GM12878 (cell line): ENCODE results near the gene HIVEP3. TPM values are rescaled to one million over a fixed set of nuclear protein-coding genes. Genes with fewer than 3 reads are reported as not detected.

Experiments
- ATAC-seq: fragments of 200-7000 bp; cut with Tn5 transposase; 3 replicates; pipeline ENCODE4 v1.9.1; 2020; ENCODE audit warnings: mild to moderate bottlenecking, moderate library complexity
- BruUV-seq: library from RNA; stranded (reverse); fragments of 400-500 nt; replicated peaks from 2 replicates; lab custom pipeline; 2021; lab: Mats Ljungman, UMichigan
- CTCF ChIA-PET: fragments of 300-600 bp; sonication (Branson Sonifier 250); formaldehyde crosslinking; extraction: SDS; loops from one replicate; lab custom pipeline; 2021; ENCODE audit warnings: inconsistent platforms; lab: Yijun Ruan, JAX
- POLR2A ChIA-PET: fragments of 350-600 bp; formaldehyde crosslinking; extraction: SDS; loops from one replicate; lab custom pipeline; 2021; ENCODE audit warnings: inconsistent platforms; lab: Charles Lee
- RAD21 ChIA-PET: fragments of 300-600 bp; sonication (Branson Sonifier 250); formaldehyde crosslinking; loops from one replicate; lab custom pipeline; 2023; ENCODE audit warnings: antibody characterized with exemption; ENCODE audit not compliant: unreplicated experiment; lab: Charles Lee
- SMC1A ChIA-PET: fragments of 300-600 bp; sonication (Branson Sonifier 250); formaldehyde crosslinking; loops from one replicate; lab custom pipeline; 2023; ENCODE audit not compliant: unreplicated experiment, uncharacterized antibody; lab: Charles Lee
- DNase-seq: peaks from one replicate; pipeline ENCODE4 v3.0.0-alpha.2; 2011; ENCODE audit warnings: low read depth, low spot score
- FAIRE-seq: peaks from 3 replicates; lab custom pipeline; 2011; peaks lifted over from hg19 to GRCh38; lab: Jason Lieb, UNC
- H2AFZ ChIP-seq: 2 replicates; pipeline ENCODE4 v1.6.0; 2011; ENCODE audit warnings: low read depth, low read length, control low read depth; ENCODE audit not compliant: control insufficient read depth
- H3K27ac ChIP-seq: 2 replicates; pipeline ENCODE4 v1.5.1; 2011; ENCODE audit warnings: control low read depth; ENCODE audit not compliant: control insufficient read depth, insufficient read depth
- H3K27me3 ChIP-seq, 2 experiments: replicated peaks in 1 of 2; 2 replicates each; pipeline versions ENCODE4 v1.6.0 to v1.6.1; 2011; ENCODE audit warnings: low read length in 1 of 2; ENCODE audit not compliant: control insufficient read depth in 2 of 2, insufficient read depth in 2 of 2
- H3K36me3 ChIP-seq, 2 experiments: 2 replicates each; pipeline ENCODE4 v1.5.1; 2011; ENCODE audit warnings: low read length in 1 of 2; ENCODE audit not compliant: control insufficient read depth in 2 of 2, insufficient read depth in 2 of 2
- H3K4me1 ChIP-seq: 2 replicates; pipeline ENCODE4 v1.6.1; 2011; ENCODE audit warnings: mild to moderate bottlenecking, low read length, moderate library complexity, mixed read lengths; ENCODE audit not compliant: control insufficient read depth, insufficient read depth
- H3K4me2 ChIP-seq: 2 replicates; pipeline ENCODE4 v1.6.0; 2011; ENCODE audit warnings: control low read depth; ENCODE audit not compliant: control insufficient read depth, insufficient read depth
- H3K4me3 ChIP-seq: fragments of 200-600 bp; sonication (generic); 2 replicates; pipeline ENCODE4 v1.5.1; 2016
- H3K79me2 ChIP-seq: 2 replicates; pipeline ENCODE4 v1.6.0; 2011; ENCODE audit warnings: low read length; ENCODE audit not compliant: control insufficient read depth, insufficient read depth
- H3K9ac ChIP-seq: 2 replicates; pipeline ENCODE4 v1.8.0; 2011; ENCODE audit warnings: low read length, control low read depth, mixed read lengths; ENCODE audit not compliant: control insufficient read depth, insufficient read depth
- H3K9me3 ChIP-seq: replicated peaks from 3 replicates; pipeline ENCODE4 v1.5.1; 2011; ENCODE audit warnings: mild to moderate bottlenecking, low read length; ENCODE audit not compliant: control insufficient read depth, insufficient read depth
- H4K20me1 ChIP-seq: 2 replicates; pipeline ENCODE4 v1.6.0; 2011; ENCODE audit not compliant: control insufficient read depth, insufficient read depth
- CBFB ChIP-seq: IDR thresholded peaks from 2 replicates; pipeline ENCODE4 v1.6.1; 2016; ENCODE audit warnings: antibody characterized with exemption, low read depth
- CREM ChIP-seq: IDR thresholded peaks from 2 replicates; pipeline ENCODE4 v1.6.1; 2014; ENCODE audit warnings: antibody characterized with exemption, low read depth
- DPF2 ChIP-seq: fragments of 450-650 bp; IDR thresholded peaks from 2 replicates; pipeline ENCODE4 v1.6.1; 2017; ENCODE audit warnings: mild to moderate bottlenecking
- GATAD2B ChIP-seq: fragments of 450-650 bp; conservative IDR thresholded peaks from 2 replicates; pipeline ENCODE4 v1.6.1; 2017; ENCODE audit warnings: low read depth, mild to moderate bottlenecking, moderate library complexity
- IKZF1 ChIP-seq: fragments of 450-650 bp; conservative IDR thresholded peaks from 2 replicates; pipeline ENCODE4 v1.6.1; 2017; ENCODE audit warnings: antibody characterized with exemption, mild to moderate bottlenecking
- IKZF2 ChIP-seq, 2 experiments: fragments of 450-650 bp; IDR thresholded peaks; 2 replicates each; pipeline ENCODE4 v1.6.1; 2017; ENCODE audit warnings: mild to moderate bottlenecking in 2 of 2, moderate library complexity in 2 of 2
- RUNX3 ChIP-seq: IDR thresholded peaks from 2 replicates; pipeline ENCODE4 v1.6.1; 2012; ENCODE audit warnings: low read length, inconsistent platforms
- SUPT20H ChIP-seq: IDR thresholded peaks from 2 replicates; pipeline ENCODE4 v1.6.1; 2011; ENCODE audit warnings: low read depth, mild to moderate bottlenecking, low read length, moderate library complexity, borderline replicate concordance; ENCODE audit not compliant: control insufficient read depth
- SUZ12 ChIP-seq: fragments of 200-600 bp; sonication (generic); IDR thresholded peaks from one replicate; pipeline ENCODE4 v1.6.1; 2018; ENCODE audit warnings: antibody characterized with exemption, mild to moderate bottlenecking; ENCODE audit not compliant: unreplicated experiment
- TCF12 ChIP-seq: IDR thresholded peaks from 2 replicates; pipeline ENCODE4 v1.6.1; 2011; ENCODE audit warnings: low read depth, mild to moderate bottlenecking, low read length
- TCF3 ChIP-seq: IDR thresholded peaks from 2 replicates; pipeline ENCODE4 v1.6.1; 2012; ENCODE audit warnings: low read depth, mild to moderate bottlenecking, low read length, borderline replicate concordance; ENCODE audit not compliant: insufficient read depth
- WGBS: methylation state at CpG from one replicate; pipeline ENCODE4 v1.1.6; 2016; ENCODE audit warnings: low lambda C conversion rate; ENCODE audit not compliant: insufficient replicate concordance, insufficient coverage; ENCODE audit errors: missing lambda C conversion rate; 5-methylcytosine and 5-hydroxymethylcytosine counted together
- in situ Hi-C: fragments of 300-500 bp; cut with MboI; formaldehyde crosslinking; loops from 9 replicates; pipeline ENCODE4 v1.14.3; 2018; ENCODE audit warnings: mixed read lengths
- intact Hi-C: fragments of 100-400 bp; cut with micrococcal nuclease; formaldehyde crosslinking; loops from one replicate; pipeline ENCODE4 v1.14.2; 2022; ENCODE audit not compliant: unreplicated experiment
- polyA plus RNA-seq, 11 experiments: library from polyadenylated mRNA; depleted of rRNA in 4 of 11; unstranded in 6 of 11; stranded (reverse) in 5 of 11; fragments of >200 nt; fragmentation: Nextera tagmentation in 4 of 11; fragmentation: Illumina TruSeq in 1 of 11; extraction: Ambion mirVana in 4 of 11; extraction: Trizol in 1 of 11; gene quantifications; 1 replicate in 1 of 11; 2 replicates in 10 of 11; pipeline versions ENCODE4 v1.2.1 to v1.2.3, GENCODE V29; 2011 to 2016; ENCODE audit warnings: inconsistent platforms in 2 of 11, missing spikeins in 2 of 11, low read depth in 1 of 11
- total RNA-seq, 4 experiments: library from RNA; depleted of rRNA in 3 of 4; stranded (reverse); fragments of >200 nt in 3 of 4; fragmentation: Illumina TruSeq in 1 of 4; extraction: Trizol in 1 of 4; gene quantifications; 2 replicates each; pipeline versions ENCODE4 v1.2.1 to v1.2.3, GENCODE V29; 2013 to 2021
- TF ChIP-seq, protein P1 (sequence below): IDR thresholded peaks from 2 replicates; pipeline ENCODE4 v1.6.1; 2011; ENCODE audit warnings: borderline replicate concordance, low read depth, mild to moderate bottlenecking, moderate library complexity, mixed read lengths, low read length; ENCODE audit not compliant: insufficient read depth; ENCODE audit errors: extremely low read length
- TF ChIP-seq, protein P2 (sequence below): fragments of 450-650 bp; IDR thresholded peaks from 2 replicates; pipeline ENCODE4 v1.6.1; 2017; ENCODE audit warnings: low read depth, mild to moderate bottlenecking, moderate library complexity

Gene HIVEP3
- total and polyA plus RNA-seq, 10 of the 15 experiments (the other 5 are each of a cell fraction or from before 2014, with no cell fraction given), result 1.8 to 13.6 (median 3.8) TPM

DNA sequence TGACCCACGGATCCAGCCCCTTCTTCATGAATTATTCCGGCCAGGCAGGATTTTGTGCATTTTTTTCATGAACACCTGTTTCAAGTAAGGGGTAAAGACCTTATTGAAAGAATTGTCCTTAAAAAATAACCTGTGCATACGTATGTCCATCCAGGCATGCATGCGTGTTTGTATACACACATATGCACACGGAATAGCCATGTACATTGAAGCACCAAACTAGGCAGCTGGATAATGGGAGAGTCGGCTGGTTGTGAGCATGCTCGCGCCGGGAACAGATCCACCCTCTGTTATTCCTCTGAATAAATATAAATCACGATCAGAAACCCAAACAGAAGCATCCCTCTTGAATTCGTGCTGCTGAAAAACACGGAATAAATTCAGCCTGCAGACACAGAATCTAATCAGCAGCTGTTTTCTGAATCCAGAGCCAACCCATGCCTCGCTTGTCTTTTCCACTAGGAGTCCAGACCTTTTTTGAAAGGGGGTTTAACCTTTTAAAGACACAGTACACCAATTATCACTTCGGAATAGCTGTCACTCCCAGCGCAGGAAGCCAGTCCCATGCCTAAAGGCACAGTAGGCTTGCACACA is at the start of gene HIVEP3 (continued):
- TF ChIP-seq CBFB (no peak), CREM (no peak)
- TF ChIP-seq, protein P1, sequence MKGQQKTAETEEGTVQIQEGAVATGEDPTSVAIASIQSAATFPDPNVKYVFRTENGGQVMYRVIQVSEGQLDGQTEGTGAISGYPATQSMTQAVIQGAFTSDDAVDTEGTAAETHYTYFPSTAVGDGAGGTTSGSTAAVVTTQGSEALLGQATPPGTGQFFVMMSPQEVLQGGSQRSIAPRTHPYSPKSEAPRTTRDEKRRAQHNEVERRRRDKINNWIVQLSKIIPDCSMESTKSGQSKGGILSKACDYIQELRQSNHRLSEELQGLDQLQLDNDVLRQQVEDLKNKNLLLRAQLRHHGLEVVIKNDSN, result no peak

- ChIA-PET CTCF (interaction anchor here (1.2 to 1.5 kb wide), 2 partner anchors 71 to 209 kb away, joined by 3 to 4 read pairs; no protein-coding TSS in a partner anchor), SMC1A (interaction anchor here (1.1 to 2.3 kb wide), 10 partner anchors 9 to 72 kb away, joined by 3 to 12 read pairs (median 4); no protein-coding TSS in a partner anchor), POLR2A (interaction anchor here (1.2 to 1.4 kb wide), 3 partner anchors 10 to 50 kb away, joined by 4 to 7 read pairs (median 4); no protein-coding TSS in a partner anchor), RAD21 (interaction anchor here (0.8 to 1.2 kb wide), 5 partner anchors 9 to 214 kb away, joined by 3 to 4 read pairs (median 4); no protein-coding TSS in a partner anchor)
- Histone ChIP-seq H3K4me2 (peak overlapping the region; percentile 38; the same call in 1 of the 2 replicates), H3K36me3 (no peaks in the 10 kb centered on the region), H4K20me1 (no peaks in the 10 kb centered on the region), H3K4me1 (peaks cover 11% of the 10 kb centered on the region), H2AFZ (peak overlapping the region; percentile 41; the same call in 1 of the 2 replicates), H3K79me2 (no peaks in the 10 kb centered on the region), H3K27ac (peak overlapping the region; percentile 17; the same call in 1 of the 2 replicates), H3K9me3 (no peaks in the 10 kb centered on the region; the same call in 2 of the 3 replicates), H3K4me3 (no peak overlapping the region), H3K9ac (no peak overlapping the region), H3K27me3 (no peaks in the 10 kb centered on the region)
- intact Hi-C loops (no loop called here), in situ Hi-C loops (no loop called here)
- TF ChIP-seq IKZF2 (IDR thresholded peaks at IDR 0.05) (peak in 1 of 2 experiments; percentile 16; a peak in 1 of 4 replicates), SUZ12 (no peak), GATAD2B (peak; percentile 49; the same call in 1 of the 2 replicates), TCF3 (0 out of 2 replicates have a peak, but pooled peaks have one; percentile 49), DPF2 (0 out of 2 replicates have a peak, but pooled peaks have one; percentile 33), IKZF1 (peak; percentile 72), RUNX3 (peak; percentile 35), TCF12 (peak; percentile 83), SUPT20H (no peak)
- TF ChIP-seq, protein P2, sequence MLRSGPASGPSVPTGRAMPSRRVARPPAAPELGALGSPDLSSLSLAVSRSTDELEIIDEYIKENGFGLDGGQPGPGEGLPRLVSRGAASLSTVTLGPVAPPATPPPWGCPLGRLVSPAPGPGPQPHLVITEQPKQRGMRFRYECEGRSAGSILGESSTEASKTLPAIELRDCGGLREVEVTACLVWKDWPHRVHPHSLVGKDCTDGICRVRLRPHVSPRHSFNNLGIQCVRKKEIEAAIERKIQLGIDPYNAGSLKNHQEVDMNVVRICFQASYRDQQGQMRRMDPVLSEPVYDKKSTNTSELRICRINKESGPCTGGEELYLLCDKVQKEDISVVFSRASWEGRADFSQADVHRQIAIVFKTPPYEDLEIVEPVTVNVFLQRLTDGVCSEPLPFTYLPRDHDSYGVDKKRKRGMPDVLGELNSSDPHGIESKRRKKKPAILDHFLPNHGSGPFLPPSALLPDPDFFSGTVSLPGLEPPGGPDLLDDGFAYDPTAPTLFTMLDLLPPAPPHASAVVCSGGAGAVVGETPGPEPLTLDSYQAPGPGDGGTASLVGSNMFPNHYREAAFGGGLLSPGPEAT, result peak; percentile 43; the same call in 1 of the 2 replicates
- 0% methylated on average over 3 of the region's 3 CpGs for WGBS
- DNase-seq, result no peak
- no peak for FAIRE-seq
- BruUV-seq, result no TSS peak
- ATAC-seq, result peak; percentile 76
Observed at GRCh38 chr1:41964400-41964799, 45.7 kb upstream of the HIVEP3 start.
